Brain microvascular endothelial cell (primary cell): ENCODE data around the gene CRYBB1.
A peak's percentile ranks its signal among the peaks of the same experiment; 100 is the strongest.

ENCODE experiments used
- DNase-seq: peaks from one replicate; pipeline ENCODE4 v3.0.0-alpha.2; 2020
- H3K27ac ChIP-seq: fragments of 250-450 bp; sonication (Bioruptor Pico); 2 replicates; pipeline ENCODE4 v1.5.1; 2020; ENCODE audit warnings: mild to moderate bottlenecking, moderate library complexity
- H3K27me3 ChIP-seq: fragments of 250-450 bp; sonication (Bioruptor Pico); replicated peaks from 2 replicates; pipeline ENCODE4 v1.5.1; 2020; ENCODE audit warnings: mild to moderate bottlenecking
- H3K36me3 ChIP-seq: fragments of 250-450 bp; sonication (Bioruptor Pico); replicated peaks from 2 replicates; pipeline ENCODE4 v1.5.1; 2020; ENCODE audit warnings: mild to moderate bottlenecking
- H3K4me3 ChIP-seq: 2 replicates; pipeline ENCODE4 v1.5.1; 2011; ENCODE audit warnings: low read depth, mild to moderate bottlenecking, control low read depth, low read length, moderate library complexity
- CTCF ChIP-seq: IDR thresholded peaks from 2 replicates; pipeline ENCODE4 v1.5.1; 2011; ENCODE audit warnings: low read depth, mild to moderate bottlenecking, moderate library complexity, low read length, control low read depth, inconsistent platforms; ENCODE audit errors: missing control alignments
- in situ Hi-C: cut with HindIII; loops from 2 replicates; pipeline ENCODE4 v1.10.0; 2017; ENCODE audit warnings: low sequenced_read_pairs, low pct_ligation_motif_present

Gene CRYBB1

GRCh38 chr22:26651815-26652214, 34.0 kb upstream of the CRYBB1 start:
- no peak for DNase-seq
- no peak for TF ChIP-seq CTCF
- no peak overlapping the region for H3K4me3 ChIP-seq
- no peaks in the 10 kb centered on the region for H3K36me3 ChIP-seq
- no peak overlapping the region for H3K27ac ChIP-seq
- peaks cover 27% of the 10 kb centered on the region for H3K27me3 ChIP-seq
- in situ Hi-C loops = no loop called here

- H3K27me3 ChIP-seq = peaks cover 27% of the 10 kb centered on the region
Measured at GRCh38 chr22:26650722-26651421, 33.0 kb upstream of the CRYBB1 start.

GRCh38 chr22:26648528-26649388, 30.9 kb upstream of the CRYBB1 start:
- Histone ChIP-seq H3K4me3 (no peak overlapping the region), H3K36me3 (no peaks in the 10 kb centered on the region), H3K27me3 (peaks cover 24% of the 10 kb centered on the region), H3K27ac (no peak overlapping the region)
- no peak for TF ChIP-seq CTCF
- in situ Hi-C loops = no loop called here
- no peak for DNase-seq

More at GRCh38 chr22:26650722-26651421, 33.0 kb upstream of the CRYBB1 start:
- no peak for TF ChIP-seq CTCF
- no peak overlapping the region for H3K27ac ChIP-seq
- no peak for DNase-seq
- in situ Hi-C loops = no loop called here
- H3K4me3 ChIP-seq = no peak overlapping the region
- no peaks in the 10 kb centered on the region for H3K36me3 ChIP-seq

- TF ChIP-seq CTCF = no peak
- no peak for DNase-seq
- Histone ChIP-seq H3K4me3 (no peak overlapping the region), H3K27ac (no peak overlapping the region), H3K36me3 (no peaks in the 10 kb centered on the region), H3K27me3 (peaks cover 23% of the 10 kb centered on the region)
- in situ Hi-C loops = no loop called here
Measured at GRCh38 chr22:26648011-26648497, 30.2 kb upstream of the CRYBB1 start.

GRCh38 chr22:26646158-26646557, 28.3 kb upstream of the CRYBB1 start:
- peaks cover 16% of the 10 kb centered on the region for H3K27me3 ChIP-seq
- TF ChIP-seq CTCF = no peak
- no peak overlapping the region for H3K27ac ChIP-seq
- no peak overlapping the region for H3K4me3 ChIP-seq
- DNase-seq = peak; percentile 44
- no peaks in the 10 kb centered on the region for H3K36me3 ChIP-seq
- in situ Hi-C loops = no loop called here
